Endothelial cell of umbilical vein (primary cell): Measurements from ENCODE around the gene ZDHHC3.

Experiments
- CTCF ChIP-seq, 2 donors: IDR thresholded peaks; 1 replicate in 1 of 2; 2 replicates in 1 of 2; pipeline ENCODE4 v1.5.1; 2011; ENCODE audit warnings: low read length in 2 of 2, mild to moderate bottlenecking in 2 of 2, moderate library complexity in 2 of 2, control low read depth in 1 of 2, inconsistent platforms in 1 of 2, low read depth in 1 of 2; ENCODE audit not compliant: insufficient read depth in 1 of 2; ENCODE audit errors: extremely low read depth in 1 of 2
- MYC ChIP-seq: IDR thresholded peaks from one replicate; pipeline ENCODE4 v1.6.1; 2011; ENCODE audit warnings: mild to moderate bottlenecking, low read depth, low read length

GRCh38 chr3:44960387-44961026 lies 15.5 kb downstream of the ZDHHC3 start:
- no peak for TF ChIP-seq CTCF (IDR thresholded peaks at IDR 0.05; ENCODE audit: extremely low read depth in 1 of 2, insufficient read depth in 1 of 2, low read depth in 1 of 2, low read length in 2 of 2)
- no peak for TF ChIP-seq MYC
